Activated T-cell treated with anti-CD3 and anti-CD28 coated beads, Interleukin-2, amount 50 U/mL, for 4 hours (primary cell): ENCODE results near the gene SH3BP4. TPM values are rescaled to one million over a fixed set of nuclear protein-coding genes. Genes with fewer than 3 reads are reported as not detected.

Experiments used
- ATAC-seq, 2 donors: fragments of 200-7000 bp; cut with Tn5 transposase; one replicate each; pipeline ENCODE4 v1.10.0; 2021
- DNase-seq: peaks from one replicate; pipeline ENCODE4 v3.0.0-alpha.2; 2020
- H3K27me3 Mint-ChIP-seq: one replicate; pipeline ENCODE4 v1.8.0; 2021; ENCODE audit warnings: low read depth, mixed read lengths
- H3K36me3 Mint-ChIP-seq: one replicate; pipeline ENCODE4 v1.8.0; 2022; ENCODE audit warnings: mixed read lengths; ENCODE audit not compliant: insufficient read depth
- H3K4me1 Mint-ChIP-seq: one replicate; pipeline ENCODE4 v1.8.0; 2021; ENCODE audit warnings: low read depth, mixed read lengths
- H3K4me3 Mint-ChIP-seq: one replicate; pipeline ENCODE4 v1.8.0; 2021; ENCODE audit warnings: mild to moderate bottlenecking, moderate library complexity, mixed read lengths
- H3K9me3 Mint-ChIP-seq: one replicate; pipeline ENCODE4 v1.8.0; 2021; ENCODE audit warnings: mixed read lengths
- total RNA-seq, 3 donors: library from RNA; stranded (reverse); gene quantifications; one replicate each; pipeline ENCODE4 v1.2.1, GENCODE V29; 2021

Gene SH3BP4
- total RNA-seq, 3 donors from 2014 or later, result 0.18 to 0.46 (median 0.30) TPM

DNA sequence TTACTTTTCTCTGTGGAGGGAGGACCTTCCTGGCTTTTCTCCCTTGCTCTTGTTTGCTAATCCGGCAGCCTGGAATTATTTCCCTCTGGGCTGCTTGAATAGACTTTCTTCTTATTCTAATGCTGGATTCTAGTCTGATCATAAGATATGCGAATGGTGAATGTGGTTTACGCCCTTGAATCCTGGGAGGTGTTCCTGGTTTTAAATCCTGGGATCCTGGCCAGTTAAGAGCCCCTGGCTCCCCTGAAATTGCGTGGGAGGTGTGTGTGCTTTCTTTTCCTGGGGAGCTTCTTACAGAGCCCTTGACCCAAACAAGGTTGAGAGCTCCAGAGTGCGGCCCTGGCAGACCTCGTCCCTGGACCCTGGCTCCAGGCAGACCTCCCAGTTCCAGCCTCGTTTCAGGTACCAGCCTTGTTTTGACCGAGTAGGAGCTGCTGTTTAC lies 2.8 kb downstream of the SH3BP4 start:
- Mint-ChIP-seq H3K27me3 (peaks cover 61% of the 10 kb centered on the region), H3K9me3 (no peaks in the 10 kb centered on the region), H3K4me3 (no peak overlapping the region), H3K4me1 (peaks cover 12% of the 10 kb centered on the region), H3K36me3 (no peaks in the 10 kb centered on the region)
- DNase-seq (no peak), ATAC-seq (no peak)

DNA sequence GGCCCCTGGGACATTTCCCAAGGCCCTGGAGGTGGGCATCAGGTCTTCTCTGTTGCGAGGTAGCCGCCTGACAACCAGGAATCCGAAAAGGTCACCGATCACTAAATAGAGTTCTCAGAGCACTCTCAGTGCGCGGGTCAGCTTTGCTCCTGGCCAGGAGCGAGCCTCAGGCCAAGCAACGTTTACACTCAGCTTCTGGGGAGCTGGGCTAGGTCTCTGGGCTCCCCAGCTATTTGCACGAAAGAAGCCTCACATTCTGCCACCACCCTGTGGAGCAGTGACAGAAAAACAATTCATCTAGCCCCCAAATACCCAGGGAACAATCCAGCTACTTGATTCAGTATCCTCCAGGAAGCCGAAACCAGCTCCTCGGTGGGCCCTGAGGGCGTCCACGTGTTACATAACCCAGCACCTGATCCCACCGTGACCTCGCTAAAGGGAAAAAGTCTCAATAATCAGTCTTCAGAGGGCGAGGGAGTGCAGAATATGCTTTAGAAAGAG lies 3.3 kb downstream of the SH3BP4 start:
- Mint-ChIP-seq H3K36me3 (no peaks in the 10 kb centered on the region), H3K4me1 (peaks cover 12% of the 10 kb centered on the region), H3K27me3 (peaks cover 56% of the 10 kb centered on the region), H3K9me3 (no peaks in the 10 kb centered on the region), H3K4me3 (no peak overlapping the region)
- ATAC-seq (no peak), DNase-seq (no peak)

DNA sequence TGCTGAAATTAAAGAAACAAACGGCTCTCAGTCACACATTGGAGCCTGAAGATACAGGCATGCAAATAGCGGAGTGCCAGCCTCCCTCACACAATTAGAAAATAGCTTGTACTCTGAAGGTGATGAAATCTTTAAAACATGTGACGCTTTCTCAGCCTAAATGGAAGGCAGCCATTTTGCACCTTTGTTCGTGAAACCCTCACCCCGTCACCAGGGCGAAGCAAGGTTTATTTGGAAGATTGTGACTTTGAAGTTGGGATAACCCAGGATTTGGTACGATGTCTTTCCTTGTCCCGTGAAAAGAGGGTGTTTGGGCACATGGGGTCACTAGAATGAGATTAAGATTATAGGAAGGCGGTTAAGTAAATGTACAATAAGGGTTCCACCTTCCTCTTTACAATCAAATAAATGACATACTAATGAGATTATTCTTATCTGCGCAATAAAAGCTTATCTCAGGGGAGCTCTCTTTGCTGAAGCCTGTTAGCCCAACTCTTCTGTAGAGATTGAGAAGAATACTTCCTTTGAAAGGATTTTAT lies 4.2 kb downstream of the SH3BP4 start:
- no peaks in the 10 kb centered on the region for H3K36me3 Mint-ChIP-seq
- ATAC-seq (no peak), DNase-seq (no peak)
- H3K4me1 Mint-ChIP-seq, result peaks cover 10% of the 10 kb centered on the region
- no peak overlapping the region for H3K4me3 Mint-ChIP-seq
- H3K27me3 Mint-ChIP-seq, result peaks cover 49% of the 10 kb centered on the region
- H3K9me3 Mint-ChIP-seq, result no peaks in the 10 kb centered on the region

DNA sequence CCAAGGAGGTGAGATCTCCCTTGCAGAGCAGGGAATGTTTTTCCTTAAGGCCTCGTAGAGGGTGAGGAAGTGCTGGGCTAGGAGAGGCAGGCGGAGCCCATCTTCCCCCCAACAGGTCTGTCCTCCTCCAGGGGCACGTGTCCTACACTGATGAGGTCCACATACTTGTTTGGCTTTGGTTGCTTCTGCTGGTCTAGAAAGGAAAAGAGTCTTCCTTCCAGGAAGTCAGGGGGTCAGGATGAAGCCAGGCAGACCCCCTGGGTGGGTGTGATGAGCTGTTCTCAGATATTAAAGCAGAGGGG lies 6.0 kb downstream of the SH3BP4 start:
- Mint-ChIP-seq H3K36me3 (no peaks in the 10 kb centered on the region), H3K4me3 (no peak overlapping the region), H3K4me1 (peaks cover 6% of the 10 kb centered on the region), H3K27me3 (peaks cover 43% of the 10 kb centered on the region), H3K9me3 (no peaks in the 10 kb centered on the region)
- ATAC-seq, result no peak
- DNase-seq, result no peak

DNA sequence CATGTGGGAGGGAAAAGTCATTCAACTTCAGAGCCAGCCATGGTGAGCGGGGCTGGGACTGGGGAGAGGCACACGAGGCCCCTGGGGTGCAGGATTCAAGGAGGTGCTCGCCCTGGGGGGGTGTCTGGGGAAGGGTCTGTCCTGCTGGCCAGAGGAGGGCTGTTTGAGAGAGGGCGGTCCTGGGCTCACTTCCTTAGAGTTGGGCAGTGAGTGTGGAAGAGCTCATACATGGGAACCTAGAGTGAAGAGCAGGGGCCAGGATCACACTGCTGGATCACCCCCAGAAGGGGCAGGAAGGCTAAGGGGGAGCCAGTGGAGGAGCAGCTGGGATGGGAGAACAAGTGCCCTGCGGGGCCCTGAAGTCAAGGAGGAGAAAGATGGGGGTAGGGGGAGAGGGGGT lies 6.5 kb downstream of the SH3BP4 start:
- H3K4me1 Mint-ChIP-seq, result peaks cover 3% of the 10 kb centered on the region

DNA sequence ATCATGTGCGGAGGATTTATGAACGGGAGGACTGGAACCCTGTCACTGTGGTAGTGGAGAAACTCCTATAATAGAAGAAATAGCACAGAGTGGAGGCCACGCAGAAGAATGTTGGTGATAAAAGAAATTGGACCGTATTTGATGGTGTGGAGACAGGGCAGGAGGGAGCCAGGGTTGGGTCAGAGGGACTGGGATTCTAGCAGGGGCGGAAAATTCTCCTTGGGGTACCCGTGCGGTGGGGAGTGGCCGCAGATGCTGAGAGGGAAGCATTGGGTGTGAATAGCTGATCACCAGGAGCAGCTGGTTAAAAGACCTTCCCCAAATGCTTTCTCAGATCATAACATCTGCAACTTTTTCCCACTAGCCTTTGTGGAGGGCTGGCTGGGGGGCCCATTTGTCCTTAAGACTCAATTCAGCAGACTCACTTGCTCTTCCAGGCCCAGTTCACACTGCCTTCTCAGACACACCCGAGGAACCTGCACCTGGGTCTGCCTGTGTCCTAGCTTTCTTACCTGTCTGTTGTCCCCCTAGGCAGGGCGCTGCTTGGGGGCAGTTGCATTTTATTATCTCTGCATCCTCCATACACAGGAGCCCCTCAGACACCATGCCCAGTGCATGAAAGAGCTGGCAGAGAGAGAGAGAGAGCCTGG lies 7.1 kb downstream of the SH3BP4 start:
- ATAC-seq (no peak), DNase-seq (no peak)
- no peaks in the 10 kb centered on the region for H3K9me3 Mint-ChIP-seq
- peaks cover 2% of the 10 kb centered on the region for H3K4me1 Mint-ChIP-seq
- peaks cover 32% of the 10 kb centered on the region for H3K27me3 Mint-ChIP-seq
- no peak overlapping the region for H3K4me3 Mint-ChIP-seq
- H3K36me3 Mint-ChIP-seq, result no peaks in the 10 kb centered on the region

More for the DNA sequence above, 6.5 kb downstream of the SH3BP4 start:
- ATAC-seq (no peak), DNase-seq (no peak)
- Mint-ChIP-seq H3K9me3 (no peaks in the 10 kb centered on the region), H3K27me3 (peaks cover 37% of the 10 kb centered on the region), H3K36me3 (no peaks in the 10 kb centered on the region), H3K4me3 (no peak overlapping the region)

DNA sequence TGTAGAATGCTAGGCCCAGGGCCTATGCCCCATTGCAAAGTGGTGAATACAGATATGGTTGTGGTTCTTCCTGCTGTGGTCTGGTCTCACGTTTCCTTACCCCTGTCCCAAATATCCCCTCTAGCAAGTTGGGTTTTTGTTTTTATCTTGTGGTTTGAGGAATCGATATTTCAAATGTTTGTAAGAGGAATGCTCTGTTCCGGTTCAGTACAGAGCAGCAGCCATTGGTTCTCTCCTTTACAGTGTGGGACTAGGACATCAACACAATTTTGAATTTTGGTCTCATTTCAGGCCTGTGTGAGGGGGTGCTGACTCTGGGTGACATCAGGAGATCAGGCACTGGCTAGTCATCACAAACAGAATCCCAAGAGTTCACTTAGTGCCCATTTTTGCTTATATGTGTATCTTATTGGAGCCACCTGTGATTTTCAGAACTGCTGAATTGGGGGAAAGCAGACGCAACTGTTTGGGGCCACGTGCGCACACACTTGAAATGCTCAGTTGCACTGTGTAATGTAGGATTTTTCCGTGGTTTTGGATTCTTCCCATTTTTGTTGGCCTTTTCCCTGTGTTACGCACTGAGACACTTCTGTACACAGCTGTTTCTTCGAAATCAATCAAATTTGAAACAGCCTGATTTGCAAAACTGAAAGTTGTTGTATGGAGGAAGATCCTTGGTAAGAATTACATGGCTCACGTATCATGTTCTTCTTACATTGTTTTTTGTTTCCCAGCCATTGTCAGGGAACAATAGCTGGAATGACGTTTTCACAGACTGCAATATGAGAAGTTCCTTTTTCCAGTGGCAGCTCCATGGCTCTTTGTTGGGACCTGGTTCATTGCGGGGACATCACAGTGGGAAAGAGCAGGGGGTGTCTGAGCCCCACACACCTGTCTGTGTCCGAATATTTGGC lies 8.6 kb downstream of the SH3BP4 start:
- H3K36me3 Mint-ChIP-seq, result no peaks in the 10 kb centered on the region
- no peak for ATAC-seq

DNA sequence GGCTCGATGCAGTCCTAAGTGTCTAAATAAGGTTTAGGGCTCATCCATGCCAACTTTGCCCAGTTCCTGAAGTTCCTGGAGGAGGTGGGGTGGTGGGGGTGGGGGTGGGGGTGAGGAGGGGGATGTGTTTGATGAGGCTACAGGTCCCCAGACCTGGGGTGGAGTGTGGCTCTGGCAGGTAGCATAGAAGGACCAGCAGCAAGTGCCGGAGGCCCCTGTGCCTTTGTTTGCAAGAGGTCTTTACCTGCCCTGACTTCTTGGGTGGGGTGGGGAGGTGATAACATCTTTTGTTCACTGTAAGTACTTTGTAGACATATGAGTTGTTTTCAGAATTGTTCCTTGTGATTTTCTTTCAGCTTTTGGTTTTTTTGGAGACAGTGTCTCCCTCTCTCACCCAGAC lies 10.0 kb downstream of the SH3BP4 start:
- H3K4me1 Mint-ChIP-seq, result no peaks in the 10 kb centered on the region
- no peak for ATAC-seq

More for the DNA sequence above, 8.6 kb downstream of the SH3BP4 start:
- DNase-seq, result no peak
- H3K9me3 Mint-ChIP-seq, result no peaks in the 10 kb centered on the region
- H3K4me3 Mint-ChIP-seq, result no peak overlapping the region
- peaks cover 16% of the 10 kb centered on the region for H3K27me3 Mint-ChIP-seq
- no peaks in the 10 kb centered on the region for H3K4me1 Mint-ChIP-seq

DNA sequence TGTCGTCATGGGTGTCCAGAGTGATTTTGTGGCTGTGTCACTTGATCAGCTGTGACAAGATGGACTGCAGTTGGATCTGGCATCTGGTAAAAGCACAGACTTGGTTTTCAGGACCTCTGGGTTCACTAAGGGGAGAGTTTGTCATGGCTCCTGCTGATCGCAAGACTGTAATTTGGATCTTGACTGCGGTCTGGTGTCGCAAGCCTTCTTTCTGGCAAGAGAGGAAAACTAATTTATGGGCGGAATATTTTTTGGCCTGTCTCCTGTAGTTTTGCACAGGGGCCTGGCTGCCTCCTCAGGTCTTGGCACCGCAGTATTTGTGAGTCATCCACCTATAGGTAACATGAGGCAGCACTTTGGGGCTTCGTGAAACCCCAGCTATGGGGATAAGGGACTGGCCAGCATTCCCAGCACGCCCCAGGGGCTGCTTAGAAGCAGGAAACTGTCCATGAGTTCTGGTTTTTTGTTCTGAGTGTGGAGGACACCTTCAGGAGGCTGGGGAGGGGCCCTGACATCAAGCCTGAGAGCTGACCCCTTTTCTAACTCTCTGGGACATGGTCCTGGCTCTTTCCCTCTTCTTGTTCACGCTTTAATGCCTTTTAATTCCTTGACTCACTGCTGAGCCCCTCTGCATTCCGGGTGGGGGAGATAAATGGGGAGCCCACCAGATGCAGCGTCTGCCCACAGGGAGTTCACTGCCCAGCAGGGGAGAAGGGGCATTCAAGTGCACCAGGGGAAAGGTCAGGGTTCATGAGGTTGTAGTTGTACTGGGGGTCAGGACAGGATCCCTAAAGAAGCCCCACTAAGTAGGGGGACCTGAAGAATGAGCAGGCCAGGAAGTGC lies 12.2 kb downstream of the SH3BP4 start:
- ATAC-seq (no peak), DNase-seq (no peak)
- H3K27me3 Mint-ChIP-seq, result peaks cover 9% of the 10 kb centered on the region
- no peaks in the 10 kb centered on the region for H3K9me3 Mint-ChIP-seq
- no peaks in the 10 kb centered on the region for H3K4me1 Mint-ChIP-seq
- no peaks in the 10 kb centered on the region for H3K36me3 Mint-ChIP-seq
- no peak overlapping the region for H3K4me3 Mint-ChIP-seq

More for the DNA sequence above, 10.0 kb downstream of the SH3BP4 start:
- H3K27me3 Mint-ChIP-seq, result peaks cover 8% of the 10 kb centered on the region
- no peaks in the 10 kb centered on the region for H3K9me3 Mint-ChIP-seq
- no peaks in the 10 kb centered on the region for H3K36me3 Mint-ChIP-seq
- H3K4me3 Mint-ChIP-seq, result no peak overlapping the region
- no peak for DNase-seq

DNA sequence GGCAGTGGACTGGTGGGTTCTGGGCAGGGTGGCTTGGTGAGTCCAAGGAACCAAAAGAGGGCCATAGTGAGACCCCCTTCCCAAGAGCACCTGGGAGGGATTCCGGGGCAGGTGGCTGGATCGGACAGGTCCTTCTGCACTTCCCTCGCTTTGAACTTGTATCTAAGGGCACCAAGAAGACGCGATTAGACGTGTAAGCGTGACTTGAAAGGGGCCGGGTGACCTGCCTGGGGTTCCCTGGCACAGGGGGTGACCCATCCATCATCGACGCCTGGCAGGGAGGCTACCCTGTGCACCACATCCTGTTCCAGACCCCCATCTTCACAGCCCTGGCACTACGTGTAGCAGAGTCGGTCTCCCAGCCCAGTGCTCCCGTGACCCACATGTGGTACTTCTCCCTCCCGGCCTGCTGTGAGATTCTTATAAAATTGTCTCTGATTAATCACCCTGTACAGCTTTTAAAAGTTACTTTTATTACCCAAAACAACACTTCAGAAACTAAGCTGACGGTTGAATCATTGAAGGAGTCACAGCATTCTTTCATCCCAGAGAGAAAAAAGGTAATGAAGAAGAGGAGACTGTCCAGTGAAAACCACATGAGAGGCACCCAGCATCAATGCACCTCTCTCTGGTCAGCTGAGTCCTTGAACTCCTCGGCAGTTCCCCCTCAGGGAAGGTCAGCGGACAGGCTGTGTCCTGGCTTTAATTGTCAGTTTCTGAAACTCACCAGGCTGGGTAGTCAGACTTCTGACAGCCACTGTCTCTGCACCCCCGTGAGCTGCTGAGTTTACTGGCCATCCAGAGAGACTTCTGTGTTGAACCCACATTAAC lies 13.0 kb downstream of the SH3BP4 start:
- peaks cover 11% of the 10 kb centered on the region for H3K27me3 Mint-ChIP-seq
- no peak for ATAC-seq
- no peak for DNase-seq

DNA sequence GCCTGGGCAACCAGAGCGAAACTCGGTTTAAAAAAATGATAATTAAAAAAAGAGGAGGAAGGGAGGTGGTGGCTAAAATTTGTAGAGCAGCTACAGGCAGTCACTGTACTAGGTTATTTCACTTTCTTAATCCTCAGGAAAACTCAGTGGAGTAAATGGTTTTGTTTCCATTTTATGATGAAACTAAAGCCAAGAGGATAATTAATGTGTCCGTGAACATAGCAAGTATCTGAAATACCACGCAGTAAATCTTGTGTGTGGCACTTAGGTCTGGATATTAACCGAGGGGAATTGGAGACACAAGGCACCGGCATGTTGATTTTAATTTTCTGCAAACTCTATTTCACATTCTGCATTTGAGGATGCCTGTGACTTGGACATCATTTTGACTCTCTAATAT lies 14.5 kb downstream of the SH3BP4 start:
- Mint-ChIP-seq H3K27me3 (peaks cover 14% of the 10 kb centered on the region), H3K4me1 (no peaks in the 10 kb centered on the region), H3K9me3 (no peaks in the 10 kb centered on the region), H3K36me3 (no peaks in the 10 kb centered on the region), H3K4me3 (no peak overlapping the region)
- DNase-seq (no peak), ATAC-seq (no peak)

More for the DNA sequence above, 13.0 kb downstream of the SH3BP4 start:
- Mint-ChIP-seq H3K4me1 (no peaks in the 10 kb centered on the region), H3K9me3 (no peaks in the 10 kb centered on the region), H3K36me3 (no peaks in the 10 kb centered on the region), H3K4me3 (no peak overlapping the region)

DNA sequence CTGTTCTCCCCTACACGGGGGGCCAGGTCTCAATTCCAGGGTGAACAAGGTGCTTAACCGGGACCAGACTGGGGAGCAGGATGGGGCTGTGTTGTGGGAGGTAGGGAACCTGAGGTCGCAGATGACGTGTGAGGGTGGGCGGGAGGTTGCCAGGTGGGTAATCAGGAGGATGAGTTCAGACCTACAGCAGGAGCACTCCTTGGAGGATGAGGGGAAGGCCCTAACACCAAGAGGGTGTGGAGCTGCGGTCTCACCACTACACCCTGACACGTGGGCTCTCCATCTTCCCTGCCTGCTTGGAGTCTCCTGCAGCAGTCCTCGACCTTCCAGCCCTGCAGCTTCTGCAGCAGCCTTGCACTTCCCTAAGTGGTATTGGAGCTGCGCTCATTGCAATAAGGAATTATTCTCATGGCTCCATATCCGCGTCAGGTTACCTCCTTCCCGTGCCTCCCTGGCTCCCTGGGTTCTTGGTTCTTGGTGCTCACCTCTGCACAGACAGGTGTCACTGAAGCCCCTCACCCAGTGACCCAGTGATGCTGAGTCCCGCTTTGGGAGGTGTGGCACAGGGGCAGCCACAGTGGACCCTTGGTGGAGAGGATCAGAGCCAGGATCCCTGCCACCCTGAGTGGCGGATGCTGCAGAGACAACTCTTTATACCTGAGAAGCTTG lies 15.5 kb downstream of the SH3BP4 start:
- H3K4me3 Mint-ChIP-seq, result no peak overlapping the region
- DNase-seq (no peak), ATAC-seq (no peak)
- no peaks in the 10 kb centered on the region for H3K4me1 Mint-ChIP-seq
- H3K36me3 Mint-ChIP-seq, result no peaks in the 10 kb centered on the region
- H3K9me3 Mint-ChIP-seq, result no peaks in the 10 kb centered on the region
- peaks cover 16% of the 10 kb centered on the region for H3K27me3 Mint-ChIP-seq

DNA sequence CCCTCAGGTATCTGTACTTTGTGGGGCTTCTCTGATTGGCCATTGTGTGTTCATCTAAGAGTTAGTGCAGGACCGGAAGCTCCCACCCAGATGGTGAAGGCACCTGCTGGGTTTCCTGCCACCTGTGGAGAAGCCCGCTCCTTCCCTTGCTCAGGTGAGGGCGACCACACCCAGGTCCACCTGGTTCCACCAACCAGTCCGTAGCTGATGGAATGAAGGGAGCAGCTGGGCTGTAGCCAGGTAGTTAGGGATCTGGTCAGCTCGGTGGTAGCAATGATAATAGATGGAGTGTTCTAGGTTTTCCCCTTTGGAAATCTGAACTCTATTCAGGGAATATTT lies 16.0 kb downstream of the SH3BP4 start:
- Mint-ChIP-seq H3K4me1 (no peaks in the 10 kb centered on the region), H3K4me3 (no peak overlapping the region), H3K36me3 (no peaks in the 10 kb centered on the region), H3K9me3 (no peaks in the 10 kb centered on the region), H3K27me3 (peaks cover 18% of the 10 kb centered on the region)
- DNase-seq (no peak), ATAC-seq (no peak)
